Adipose tissue (tissue), 3 donors: ENCODE measurements around the gene RANBP17. TPM values are rescaled to one million over a fixed set of nuclear protein-coding genes. Genes with fewer than 3 reads are reported as not detected.

Source experiments
- H3K27ac ChIP-seq: one replicate; pipeline ENCODE4 v1.5.1; 2013; ENCODE audit warnings: low read depth, low read length
- WGBS, 3 donors: extraction: QIAGEN DNeasy Blood & Tissue Kit; methylation state at CpG; one replicate each; pipeline ENCODE4 v1.1.7; 2013; 5-methylcytosine and 5-hydroxymethylcytosine counted together
- polyA plus RNA-seq, 3 donors: library from polyadenylated mRNA; stranded (reverse); fragments of 200-250 nt; gene quantifications; one replicate each; pipeline ENCODE4 v1.2.3, GENCODE V29; 2013
- donor health status: healthy with polysubstance abuse.
- donor health status: Bipolar disorder and iron deficiency.
- donor health status: healthy.

RANBP17 gene
- polyA plus RNA-seq, 3 donors: 0.85 to 1.2 (median 1.1) TPM

GRCh38 chr5:171313481-171314206 is 451.8 kb downstream of the RANBP17 start:
- no peak overlapping the region for H3K27ac ChIP-seq
- WGBS, 3 donors: 8 to 10% (median 8%) methylated on average over 37 of the region's 37 CpGs

DNA sequence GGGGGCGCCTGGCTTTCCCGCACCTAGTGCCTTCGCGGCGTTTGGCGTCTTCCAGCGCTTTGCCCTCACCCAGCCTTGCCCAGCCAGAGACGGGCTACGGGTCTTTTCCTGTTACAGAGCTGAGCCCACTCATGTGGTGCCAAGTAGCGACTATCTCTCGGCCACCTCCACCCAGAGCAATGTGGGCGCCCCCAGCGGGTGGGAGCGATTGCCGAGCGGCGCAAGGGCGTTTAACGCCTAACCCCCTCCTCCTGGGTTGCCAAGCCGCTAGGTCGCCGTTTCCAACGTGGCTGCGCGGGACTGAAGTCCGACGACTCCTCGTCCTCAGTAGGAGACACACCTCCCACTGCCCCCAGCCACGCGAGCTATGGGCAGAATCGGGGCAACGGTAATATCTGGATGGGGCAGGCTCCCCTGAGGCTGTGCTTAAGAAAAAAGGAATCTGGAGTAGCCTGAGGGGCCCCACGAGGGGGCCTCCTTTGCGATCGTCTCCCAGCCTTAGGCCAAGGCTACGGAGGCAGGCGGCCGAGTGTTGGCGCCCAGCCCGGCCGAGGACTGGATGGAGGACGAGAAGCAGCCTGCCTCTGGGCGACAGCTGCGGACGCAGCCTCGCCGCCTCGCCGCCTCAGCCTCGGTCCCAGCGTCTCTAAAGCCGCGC is 453.0 kb downstream of the RANBP17 start:
- WGBS, 3 donors: 2 to 5% (median 4%) methylated on average over 52 to 53 of the region's 53 CpGs
- H3K27ac ChIP-seq: no peak overlapping the region

GRCh38 chr5:171315386-171315891 is 453.6 kb downstream of the RANBP17 start:
- no peak overlapping the region for H3K27ac ChIP-seq
- 3 to 4% (median 4%) methylated on average over 32 to 36 of the region's 36 CpGs for WGBS, 3 donors

DNA sequence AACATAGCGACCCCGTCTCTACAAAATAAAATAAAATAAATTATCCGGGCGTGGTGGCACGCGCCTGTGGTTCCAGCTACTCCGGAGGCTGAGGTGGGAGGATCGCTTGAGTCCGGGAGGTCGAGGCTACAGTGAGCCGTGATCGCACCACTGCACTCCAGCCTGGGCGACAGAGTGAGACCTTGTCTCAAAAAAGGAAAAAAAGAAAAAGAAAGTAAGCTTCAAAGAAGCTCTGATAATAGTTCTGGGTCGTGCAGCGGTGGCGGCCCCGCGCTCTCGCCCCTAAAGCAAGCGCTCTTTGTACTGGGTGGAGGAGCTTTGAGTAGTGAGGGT is 454.1 kb downstream of the RANBP17 start:
- 10 to 13% (median 12%) methylated on average over 20 of the region's 20 CpGs for WGBS, 3 donors
- H3K27ac ChIP-seq: no peak overlapping the region

GRCh38 chr5:171316258-171317121 is 454.7 kb downstream of the RANBP17 start:
- H3K27ac ChIP-seq: no peak overlapping the region

DNA sequence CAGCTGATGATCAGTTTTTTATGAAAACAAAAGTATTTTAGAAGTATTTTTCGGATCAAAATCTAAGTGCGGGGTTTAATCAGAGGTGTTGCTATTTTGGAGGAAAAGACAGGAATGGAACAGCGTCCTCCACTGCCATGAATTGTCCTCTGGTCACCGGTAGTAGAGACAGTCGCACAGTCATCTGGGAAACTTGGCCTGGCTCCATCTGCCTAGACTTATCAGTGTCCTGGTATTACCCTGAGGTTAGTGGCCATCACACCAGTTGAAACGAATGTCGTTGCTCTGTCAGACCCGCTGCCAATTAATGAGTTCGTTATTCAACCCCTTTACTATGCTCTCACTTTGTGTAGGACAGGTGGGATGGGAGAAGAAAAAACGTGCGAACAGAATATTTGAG is 455.4 kb downstream of the RANBP17 start:
- no peak overlapping the region for H3K27ac ChIP-seq
- 9 to 19% (median 10%) methylated on average over 11 of the region's 11 CpGs for WGBS, 3 donors

More at GRCh38 chr5:171316258-171317121, 454.7 kb downstream of the RANBP17 start:
- 3 to 6% (median 6%) methylated on average over 59 to 66 of the region's 66 CpGs for WGBS, 3 donors

- H3K27ac ChIP-seq: no peak overlapping the region
- WGBS, 3 donors: 7 to 12% (median 9%) methylated on average over 9 of the region's 9 CpGs
Observed at GRCh38 chr5:171318026-171318425, 456.2 kb downstream of the RANBP17 start.

DNA sequence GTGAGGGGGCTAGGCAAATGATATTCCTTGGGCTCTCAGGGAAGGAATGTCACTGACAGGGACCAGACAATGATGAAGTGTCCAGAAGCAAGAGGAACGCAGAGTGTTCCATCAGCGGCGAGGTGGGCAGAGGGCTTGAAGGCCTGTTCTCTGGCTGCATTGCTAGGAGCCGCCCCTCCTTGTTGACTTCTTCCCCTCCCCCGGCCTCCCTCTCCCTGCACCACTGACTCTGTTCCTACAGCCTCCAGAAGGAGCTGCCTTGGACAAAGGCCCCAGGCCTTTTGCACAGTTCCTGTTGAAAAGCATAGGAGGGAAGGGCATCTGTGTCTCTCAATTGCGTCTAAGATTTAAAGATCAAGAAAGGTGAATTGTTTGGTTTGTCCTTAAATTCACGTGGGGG is 459.6 kb downstream of the RANBP17 start:
- WGBS, 3 donors: 71 to 83% (median 82%) methylated on average over 7 of the region's 7 CpGs
- no peak overlapping the region for H3K27ac ChIP-seq

GRCh38 chr5:171322527-171322926 is 460.7 kb downstream of the RANBP17 start:
- H3K27ac ChIP-seq: no peak overlapping the region
- 89 to 91% (median 91%) methylated on average over 5 of the region's 5 CpGs for WGBS, 3 donors

DNA sequence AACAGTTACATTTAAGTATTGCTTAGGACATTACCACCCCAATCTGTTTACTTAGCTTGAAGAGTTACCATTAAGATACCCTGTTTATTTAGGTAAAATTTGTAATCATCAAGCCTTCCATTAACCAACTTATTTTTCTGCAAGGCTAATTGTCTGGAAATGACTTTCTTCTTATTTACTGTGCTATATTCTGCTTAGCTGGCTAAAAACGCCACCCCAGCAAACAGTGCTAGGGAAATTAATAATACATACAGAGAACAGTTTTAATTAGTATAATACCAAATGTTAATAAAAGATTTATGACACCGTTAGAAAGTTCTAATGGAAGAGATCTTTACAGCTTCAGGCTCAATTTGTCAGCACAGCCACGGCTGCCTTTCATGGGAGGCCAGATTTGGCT is 461.2 kb downstream of the RANBP17 start:
- no peak overlapping the region for H3K27ac ChIP-seq
- 64 to 78% (median 74%) methylated on average over 3 of the region's 3 CpGs for WGBS, 3 donors

DNA sequence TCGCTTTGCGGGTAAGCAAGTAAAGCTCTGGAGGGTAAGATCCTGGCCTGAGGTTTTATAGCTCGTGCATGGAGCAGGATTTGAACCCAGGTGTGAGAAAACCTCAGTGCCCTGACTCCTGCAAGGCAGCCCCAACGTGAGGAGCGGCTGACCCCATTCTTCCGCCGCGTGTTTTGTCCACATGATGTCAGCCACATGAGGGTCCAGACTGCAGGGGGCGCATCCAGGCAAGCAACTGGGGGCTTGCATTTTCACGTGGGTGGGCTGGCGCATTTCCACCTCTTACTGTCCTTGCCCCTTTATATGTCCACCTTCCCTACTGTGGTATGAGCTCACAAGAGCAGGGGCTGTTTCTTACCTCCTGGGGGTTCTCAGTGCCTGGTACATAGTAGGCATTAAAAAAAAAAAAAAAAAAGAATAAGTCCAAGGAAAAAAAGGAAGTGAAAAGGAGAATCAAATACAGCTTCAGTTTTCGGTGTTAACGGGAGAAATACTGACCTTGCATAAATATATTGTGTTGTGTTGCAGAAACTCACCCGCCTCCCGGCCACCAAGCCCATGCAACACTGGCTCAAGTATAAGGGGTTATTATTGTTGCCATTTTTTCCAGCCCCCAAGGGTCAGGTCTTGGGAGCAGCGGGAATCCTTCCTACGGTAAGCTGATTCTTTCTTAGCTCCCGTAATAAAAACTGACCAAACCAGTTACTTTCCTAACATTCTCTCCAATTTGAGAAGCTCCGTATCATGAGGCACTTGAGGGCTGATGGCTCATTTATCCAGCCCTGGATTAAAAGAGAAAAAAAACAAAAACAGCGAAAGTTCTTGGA is 462.2 kb downstream of the RANBP17 start:
- 30 to 39% (median 34%) methylated on average over 20 of the region's 20 CpGs for whole genome bisulfite sequencing, 3 donors
- no peak overlapping the region for H3K27ac ChIP-seq

- WGBS, 3 donors: 53 to 72% (median 65%) methylated on average over 8 of the region's 8 CpGs
- no peak overlapping the region for H3K27ac ChIP-seq
Observed at GRCh38 chr5:171330021-171330420, 468.2 kb downstream of the RANBP17 start.

GRCh38 chr5:171335616-171336015 is 473.8 kb downstream of the RANBP17 start:
- H3K27ac ChIP-seq: no peak overlapping the region
- WGBS, 3 donors: 63 to 82% (median 76%) methylated on average over 8 of the region's 8 CpGs

DNA sequence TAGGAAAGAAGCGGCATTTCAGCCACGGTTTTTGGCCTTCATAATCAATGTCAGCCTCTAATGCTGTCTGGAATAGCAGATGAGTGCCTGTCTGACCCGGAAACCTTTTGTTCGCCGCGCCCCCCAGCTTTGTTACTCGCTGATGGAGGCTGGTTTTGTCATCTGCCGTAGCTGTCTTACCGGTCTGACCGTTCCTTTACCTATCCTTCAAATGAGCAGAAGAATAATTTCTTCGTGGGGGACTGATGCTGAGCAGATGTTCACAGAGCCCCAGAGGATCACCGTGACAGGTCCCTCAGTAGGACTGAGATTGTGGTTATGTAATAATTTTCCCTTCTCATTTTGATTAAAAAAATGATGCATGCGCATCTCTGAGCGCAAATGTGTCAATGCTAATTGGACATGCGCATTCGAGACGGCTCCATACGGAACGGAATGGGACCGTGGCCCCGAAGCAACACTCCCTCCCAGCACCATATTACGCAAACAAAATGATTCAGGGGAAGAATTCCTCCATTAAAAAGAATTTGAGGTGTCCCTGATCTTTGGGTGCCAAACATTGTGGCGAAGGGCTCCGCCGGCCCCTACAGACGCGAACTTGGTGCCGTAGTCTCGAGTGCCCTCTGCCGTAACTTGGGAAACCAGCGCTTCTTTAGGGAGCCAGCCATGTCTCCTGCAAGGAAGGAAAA is 474.8 kb downstream of the RANBP17 start:
- WGBS, 3 donors: 6 to 9% (median 8%) methylated on average over 31 of the region's 31 CpGs
- H3K27ac ChIP-seq: no peak overlapping the region

GRCh38 chr5:171337210-171337569 is 475.4 kb downstream of the RANBP17 start:
- H3K27ac ChIP-seq: no peak overlapping the region
- WGBS, 3 donors: 23 to 32% (median 32%) methylated on average over 11 of the region's 11 CpGs

DNA sequence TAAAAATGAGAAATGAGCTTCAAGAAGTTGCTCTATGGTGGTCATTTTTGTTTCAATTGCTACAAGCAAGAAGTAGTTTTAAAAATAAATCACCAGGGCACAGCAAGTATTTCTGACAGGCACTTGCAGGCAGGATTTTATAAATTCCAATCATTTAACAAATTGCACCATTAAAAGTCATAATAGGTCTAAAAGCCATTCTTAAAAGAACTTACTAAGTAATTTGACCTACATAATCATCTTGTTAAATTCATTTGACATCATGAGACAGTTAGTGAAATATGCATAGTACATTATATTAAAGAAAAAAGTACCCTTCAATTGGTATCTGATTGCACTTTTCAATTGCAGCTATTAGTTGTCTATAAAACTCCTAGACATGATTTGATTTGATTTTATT is 478.2 kb downstream of the RANBP17 start:
- no peak overlapping the region for H3K27ac ChIP-seq

DNA sequence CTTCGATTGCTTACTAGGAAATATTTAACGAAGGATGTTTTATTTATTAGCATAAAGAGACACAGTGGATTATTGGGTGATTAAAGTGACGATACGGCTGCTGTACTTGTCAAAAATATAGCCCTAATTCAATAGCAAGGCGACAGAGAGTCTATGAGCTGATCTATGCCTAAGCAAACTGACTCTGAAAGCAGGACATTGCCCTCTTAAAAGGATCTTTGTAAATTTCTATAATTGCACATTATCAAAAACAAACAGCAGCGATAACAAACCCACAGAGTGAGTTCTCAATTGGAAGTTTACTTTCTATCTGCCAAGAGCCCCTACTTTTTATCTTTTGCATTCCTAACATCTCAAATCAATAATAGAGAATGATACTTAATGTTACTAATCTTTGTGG is 478.7 kb downstream of the RANBP17 start:
- H3K27ac ChIP-seq: no peak overlapping the region
- 26 to 81% (median 64%) methylated on average over 6 of the region's 6 CpGs for WGBS, 3 donors
